ENCODE measurements around the gene UBE2E1. TPM values are rescaled to one million over a fixed set of nuclear protein-coding genes. Genes with fewer than 3 reads are reported as not detected.

The UBE2E1 gene
- total and polyA plus RNA-seq, 2 of the 4 experiments (the other 2 are of a cell fraction): 54.1 to 91.6 TPM

- H3K18ac ChIP-seq (ENCODE audit: low read depth, low read length): no peak overlapping the region
- H3K79me1 ChIP-seq (ENCODE audit: low read depth in 1 of 2, low read length in 2 of 2): no peaks in the 10 kb centered on the region
- peak overlapping the region; percentile 23 for H2AK9ac ChIP-seq (replicated peaks; ENCODE audit: low read depth, low read length, poor library complexity)
- no peak overlapping the region for H2AK5ac ChIP-seq (ENCODE audit: low read depth, low read length)
- POLR2A ChIA-PET (ENCODE audit: unreplicated experiment): no interaction called here
- no peak overlapping the region for H3K14ac ChIP-seq (replicated peaks; ENCODE audit: low read depth, low read length)
- H3K9me3 ChIP-seq (ENCODE audit: control insufficient read depth, insufficient read depth, low read length): no peaks in the 10 kb centered on the region
- H4K5ac ChIP-seq (ENCODE audit: low read depth, low read length): no peak overlapping the region
- H2BK5ac ChIP-seq (ENCODE audit: low read depth, low read length, poor library complexity, severe bottlenecking): no peak overlapping the region
- TF ChIP-seq CTCF (conservative IDR thresholded peaks at IDR 0.05; ENCODE audit: low read depth, low read length) (peak; percentile 48), BHLHE40 (IDR thresholded peaks at IDR 0.05; ENCODE audit: low read depth, low read length) (no peak), SMC3 (IDR thresholded peaks at IDR 0.05; ENCODE audit: low read depth, low read length) (peak; percentile 51), FOS (IDR thresholded peaks at IDR 0.05; ENCODE audit: low read depth, low read length) (no peak), CEBPB (IDR thresholded peaks at IDR 0.05; ENCODE audit: low read depth, low read length) (no peak), RAD21 (IDR thresholded peaks at IDR 0.05; ENCODE audit: low read length) (peak; percentile 61)
- H3K4me2 ChIP-seq (ENCODE audit: low read depth, low read length): no peak overlapping the region
- H2BK120ac ChIP-seq (ENCODE audit: low read depth, low read length): no peak overlapping the region
- H3K4ac ChIP-seq (ENCODE audit: low read depth, low read length): no peak overlapping the region
- no TSS peak for BruUV-seq (replicated peaks)
- H4K91ac ChIP-seq (ENCODE audit: insufficient read depth, low read depth, low read length): no peak overlapping the region
- H3K4me1 ChIP-seq (ENCODE audit: control insufficient read depth, insufficient read depth, low read length): peaks cover 4% of the 10 kb centered on the region; the same call in 1 of the 2 replicates
- no peak overlapping the region for H3K4me3 ChIP-seq (ENCODE audit: insufficient read depth, low read depth, low read length)
- H2BK20ac ChIP-seq (ENCODE audit: low read depth, low read length): no peak overlapping the region
- no peak overlapping the region for H2AFZ ChIP-seq (replicated peaks; ENCODE audit: low read length, poor library complexity)
- peak; percentile 79; the same call in 1 of the 2 replicates for ATAC-seq (ENCODE audit: low read depth)
- in situ Hi-C loops (cut with MboI; ENCODE audit: low sequenced_read_pairs) (no loop called here), intact Hi-C loops (cut with micrococcal nuclease) (loop anchor here (10.0 kb wide), 1 partner anchor 577 kb away; no protein-coding TSS in a partner anchor), dilution Hi-C loops (cut with HindIII; ENCODE audit: low sequenced_read_pairs, unreplicated experiment) (no loop called here)
- H3K36me3 ChIP-seq (ENCODE audit: control insufficient read depth, insufficient read depth, low read length): no peaks in the 10 kb centered on the region
- WGBS, 2 experiments (ENCODE audit: extremely low coverage in 2 of 2, insufficient read length in 1 of 2): no CpG with 5 or more reads among the region's 2 CpGs
- no peak overlapping the region for H3K9ac ChIP-seq (ENCODE audit: low read depth, low read length)
- no peak overlapping the region for H3K23ac ChIP-seq (ENCODE audit: low read depth, low read length)
- no peak overlapping the region for H2BK15ac ChIP-seq (ENCODE audit: low read depth, low read length)
- 0 out of 4 replicates have a peak overlapping the region, but pooled peaks of 1 of the 2 experiments have one; percentile 28 for H4K8ac ChIP-seq (ENCODE audit: low read depth in 2 of 2, low read length in 2 of 2)
- H3K56ac ChIP-seq (ENCODE audit: extremely low read depth, insufficient read depth, low read length): no peak overlapping the region
- H4K20me1 ChIP-seq (ENCODE audit: insufficient read depth, low read length): no peaks in the 10 kb centered on the region
- no peak overlapping the region for H3K27ac ChIP-seq (ENCODE audit: insufficient read depth, low read length)
- no peaks in the 10 kb centered on the region for H3K27me3 ChIP-seq (ENCODE audit: control insufficient read depth, insufficient read depth, low read length)
- peak; percentile 55 for DNase-seq
- CTCF ChIA-PET: interaction anchor here (0.5 to 1.2 kb wide), 4 partner anchors 11 to 283 kb away, joined by 3 to 4 read pairs (median 3); no protein-coding TSS in a partner anchor
- H3K9me1 ChIP-seq (ENCODE audit: insufficient read depth, low read length): no peaks in the 10 kb centered on the region
Observed at GRCh38 chr3:23761440-23761896, 44.3 kb upstream of the UBE2E1 start.
